OCI-LY1 (cell line): Measurements from ENCODE around the gene ZNF692.

Experiments
- H2AFZ ChIP-seq: fragments of 200-600 bp; sonication (generic), shearing (Covaris generic); 2 replicates; pipeline ENCODE4 v1.6.0; 2014; ENCODE audit warnings: antibody characterized with exemption, mild to moderate bottlenecking, low read length
- H3F3A ChIP-seq: fragments of 200-600 bp; sonication (generic), shearing (Covaris generic); 2 replicates; pipeline ENCODE4 v1.6.0; 2014; ENCODE audit warnings: mild to moderate bottlenecking, antibody characterized with exemption, low read length, moderate library complexity; ENCODE audit not compliant: insufficient read depth
- H3K27ac ChIP-seq: fragments of 200-600 bp; sonication (generic); 2 replicates; pipeline ENCODE4 v1.5.1; 2014; ENCODE audit warnings: low read length, mixed run types, mild to moderate bottlenecking, low read depth; ENCODE audit not compliant: poor library complexity, severe bottlenecking
- H3K27me3 ChIP-seq: fragments of 200-600 bp; sonication (generic); 2 replicates; pipeline ENCODE4 v1.6.0; 2014; ENCODE audit warnings: antibody characterized with exemption, mild to moderate bottlenecking, low read length, moderate library complexity; ENCODE audit not compliant: insufficient read depth
- H3K36me3 ChIP-seq: fragments of 200-600 bp; sonication (generic); 2 replicates; pipeline ENCODE4 v1.6.1; 2014; ENCODE audit warnings: mild to moderate bottlenecking, antibody characterized with exemption, low read length, moderate library complexity, mixed read lengths; ENCODE audit not compliant: insufficient read depth
- H3K4me1 ChIP-seq: fragments of 200-600 bp; sonication (generic); 2 replicates; pipeline ENCODE4 v1.5.1; 2014; ENCODE audit warnings: mild to moderate bottlenecking, low read length, moderate library complexity; ENCODE audit not compliant: insufficient read depth, severe bottlenecking
- H3K4me2 ChIP-seq: fragments of 200-600 bp; sonication (generic), shearing (Covaris generic); 2 replicates; pipeline ENCODE4 v1.6.1; 2014; ENCODE audit warnings: low read length
- H3K4me3 ChIP-seq: fragments of 200-600 bp; sonication (generic); 2 replicates; pipeline ENCODE4 v1.5.1; 2014; ENCODE audit warnings: low read length, low read depth, mild to moderate bottlenecking, mixed read lengths; ENCODE audit not compliant: poor library complexity, severe bottlenecking
- H3K79me2 ChIP-seq: fragments of 200-600 bp; shearing (Covaris generic); 2 replicates; pipeline ENCODE4 v1.6.1; 2016; ENCODE audit warnings: mixed run types, low read length, mixed read lengths; ENCODE audit not compliant: insufficient read depth
- H3K9ac ChIP-seq: fragments of 200-600 bp; sonication (generic), shearing (Covaris generic); 2 replicates; pipeline ENCODE4 v1.6.1; 2014; ENCODE audit warnings: mild to moderate bottlenecking, low read length, mixed read lengths
- H3K9me2 ChIP-seq: fragments of 200-600 bp; sonication (generic), shearing (Covaris generic); 2 replicates; pipeline ENCODE4 v1.6.1; 2014; ENCODE audit warnings: low read depth, mild to moderate bottlenecking, low read length, mixed read lengths
- H3K9me3 ChIP-seq: fragments of 200-600 bp; shearing (Covaris generic); 2 replicates; pipeline ENCODE4 v1.6.1; 2014; ENCODE audit warnings: low read length, mixed read lengths
- H4K20me1 ChIP-seq: fragments of 200-600 bp; sonication (generic), shearing (Covaris generic); 2 replicates; pipeline ENCODE4 v1.6.0; 2016; ENCODE audit warnings: mild to moderate bottlenecking, low read length; ENCODE audit not compliant: insufficient read depth
- EZH2 ChIP-seq: fragments of 200-600 bp; sonication (generic), shearing (Covaris generic); IDR thresholded peaks from 2 replicates; pipeline ENCODE4 v1.8.0; 2017; ENCODE audit warnings: borderline replicate concordance, mixed run types, mild to moderate bottlenecking, antibody characterized with exemption, low read length, moderate library complexity, mixed read lengths
- TF ChIP-seq, protein P1 (sequence below): fragments of 200-600 bp; sonication (generic), shearing (Covaris generic); IDR thresholded peaks from 2 replicates; pipeline ENCODE4 v1.5.1; 2017; ENCODE audit warnings: mild to moderate bottlenecking, antibody characterized with exemption, low read length, moderate library complexity, mixed read lengths

Gene ZNF692, protein sequence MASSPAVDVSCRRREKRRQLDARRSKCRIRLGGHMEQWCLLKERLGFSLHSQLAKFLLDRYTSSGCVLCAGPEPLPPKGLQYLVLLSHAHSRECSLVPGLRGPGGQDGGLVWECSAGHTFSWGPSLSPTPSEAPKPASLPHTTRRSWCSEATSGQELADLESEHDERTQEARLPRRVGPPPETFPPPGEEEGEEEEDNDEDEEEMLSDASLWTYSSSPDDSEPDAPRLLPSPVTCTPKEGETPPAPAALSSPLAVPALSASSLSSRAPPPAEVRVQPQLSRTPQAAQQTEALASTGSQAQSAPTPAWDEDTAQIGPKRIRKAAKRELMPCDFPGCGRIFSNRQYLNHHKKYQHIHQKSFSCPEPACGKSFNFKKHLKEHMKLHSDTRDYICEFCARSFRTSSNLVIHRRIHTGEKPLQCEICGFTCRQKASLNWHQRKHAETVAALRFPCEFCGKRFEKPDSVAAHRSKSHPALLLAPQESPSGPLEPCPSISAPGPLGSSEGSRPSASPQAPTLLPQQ

DNA sequence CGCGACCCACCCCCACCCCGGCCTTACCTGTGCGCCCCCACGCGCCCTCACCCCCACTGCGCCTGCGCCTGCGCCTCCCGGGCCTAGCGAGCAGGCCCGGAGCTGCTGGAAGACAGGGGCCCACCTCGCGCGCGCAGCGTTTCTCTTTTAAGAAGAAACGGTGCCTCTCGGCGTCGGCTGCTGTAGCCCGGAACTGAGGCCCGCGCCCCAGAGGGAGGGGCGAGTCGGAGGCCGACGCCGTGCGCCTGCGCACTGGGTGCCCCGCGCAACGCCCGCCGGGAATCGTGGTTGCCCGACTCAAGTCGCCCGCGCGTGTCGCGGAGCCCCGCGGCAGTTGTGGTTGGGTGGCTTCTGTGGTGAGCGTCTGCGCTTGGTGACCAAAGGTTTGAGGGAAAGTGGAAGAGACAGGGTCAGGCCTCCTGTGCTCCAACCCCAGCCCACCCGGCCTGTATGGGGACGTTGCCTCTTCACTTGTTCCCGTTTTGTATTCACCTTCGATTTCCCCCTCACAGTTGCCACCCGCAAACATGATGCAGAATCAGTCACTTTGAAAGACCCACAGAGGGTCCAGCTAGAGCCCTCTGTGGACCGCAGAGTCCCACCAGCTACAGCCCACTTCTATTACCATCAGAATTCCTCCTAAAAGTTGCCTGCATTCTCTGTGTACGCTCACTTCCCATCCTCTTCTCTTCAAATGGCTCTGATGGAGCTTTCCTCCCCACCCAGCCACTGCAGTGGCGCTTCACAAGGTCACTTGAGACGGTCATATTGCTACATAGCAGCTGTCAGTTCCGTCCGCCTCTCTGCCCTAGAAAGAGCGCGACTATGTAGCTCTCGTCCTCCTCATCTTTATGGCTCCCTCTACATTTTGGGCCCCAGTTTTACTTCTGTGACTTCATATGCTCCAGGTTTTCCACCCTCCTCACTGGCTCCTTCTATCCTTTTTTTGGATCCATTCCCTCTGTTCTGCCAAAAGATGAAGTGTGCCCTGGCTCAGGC lies at the start of gene ZNF692:
ZNF692 (minus strand) TSS at position 195 of the 999 bp plus-strand sequence. CDS start 776 bp downstream, outside the sequence.
- H3K9me2 ChIP-seq = no peaks in the 10 kb centered on the region
- peak within 1 kb of the TSS; percentile 73 for H3K4me3 ChIP-seq
- H3K9me3 ChIP-seq = no peaks in the 10 kb centered on the region
- H3K27ac ChIP-seq = peak within 1 kb of the TSS; percentile 74
- no peak within 1 kb of the TSS for H2AFZ ChIP-seq
- no peaks in the 10 kb centered on the region for H4K20me1 ChIP-seq
- H3F3A ChIP-seq = no peaks in the 10 kb centered on the region
- H3K4me2 ChIP-seq = peak within 1 kb of the TSS; percentile 95
- TF ChIP-seq EZH2 = no peak
- TF ChIP-seq, protein P1, sequence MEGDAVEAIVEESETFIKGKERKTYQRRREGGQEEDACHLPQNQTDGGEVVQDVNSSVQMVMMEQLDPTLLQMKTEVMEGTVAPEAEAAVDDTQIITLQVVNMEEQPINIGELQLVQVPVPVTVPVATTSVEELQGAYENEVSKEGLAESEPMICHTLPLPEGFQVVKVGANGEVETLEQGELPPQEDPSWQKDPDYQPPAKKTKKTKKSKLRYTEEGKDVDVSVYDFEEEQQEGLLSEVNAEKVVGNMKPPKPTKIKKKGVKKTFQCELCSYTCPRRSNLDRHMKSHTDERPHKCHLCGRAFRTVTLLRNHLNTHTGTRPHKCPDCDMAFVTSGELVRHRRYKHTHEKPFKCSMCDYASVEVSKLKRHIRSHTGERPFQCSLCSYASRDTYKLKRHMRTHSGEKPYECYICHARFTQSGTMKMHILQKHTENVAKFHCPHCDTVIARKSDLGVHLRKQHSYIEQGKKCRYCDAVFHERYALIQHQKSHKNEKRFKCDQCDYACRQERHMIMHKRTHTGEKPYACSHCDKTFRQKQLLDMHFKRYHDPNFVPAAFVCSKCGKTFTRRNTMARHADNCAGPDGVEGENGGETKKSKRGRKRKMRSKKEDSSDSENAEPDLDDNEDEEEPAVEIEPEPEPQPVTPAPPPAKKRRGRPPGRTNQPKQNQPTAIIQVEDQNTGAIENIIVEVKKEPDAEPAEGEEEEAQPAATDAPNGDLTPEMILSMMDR = no peak; the same call in 1 of the 2 replicates
- no peaks in the 10 kb centered on the region for H3K27me3 ChIP-seq
- peaks cover 42% of the 10 kb centered on the region for H3K4me1 ChIP-seq
- H3K36me3 ChIP-seq = peaks cover 7% of the 10 kb centered on the region
- no peaks in the 10 kb centered on the region for H3K79me2 ChIP-seq
- peak within 1 kb of the TSS; percentile 89 for H3K9ac ChIP-seq

DNA sequence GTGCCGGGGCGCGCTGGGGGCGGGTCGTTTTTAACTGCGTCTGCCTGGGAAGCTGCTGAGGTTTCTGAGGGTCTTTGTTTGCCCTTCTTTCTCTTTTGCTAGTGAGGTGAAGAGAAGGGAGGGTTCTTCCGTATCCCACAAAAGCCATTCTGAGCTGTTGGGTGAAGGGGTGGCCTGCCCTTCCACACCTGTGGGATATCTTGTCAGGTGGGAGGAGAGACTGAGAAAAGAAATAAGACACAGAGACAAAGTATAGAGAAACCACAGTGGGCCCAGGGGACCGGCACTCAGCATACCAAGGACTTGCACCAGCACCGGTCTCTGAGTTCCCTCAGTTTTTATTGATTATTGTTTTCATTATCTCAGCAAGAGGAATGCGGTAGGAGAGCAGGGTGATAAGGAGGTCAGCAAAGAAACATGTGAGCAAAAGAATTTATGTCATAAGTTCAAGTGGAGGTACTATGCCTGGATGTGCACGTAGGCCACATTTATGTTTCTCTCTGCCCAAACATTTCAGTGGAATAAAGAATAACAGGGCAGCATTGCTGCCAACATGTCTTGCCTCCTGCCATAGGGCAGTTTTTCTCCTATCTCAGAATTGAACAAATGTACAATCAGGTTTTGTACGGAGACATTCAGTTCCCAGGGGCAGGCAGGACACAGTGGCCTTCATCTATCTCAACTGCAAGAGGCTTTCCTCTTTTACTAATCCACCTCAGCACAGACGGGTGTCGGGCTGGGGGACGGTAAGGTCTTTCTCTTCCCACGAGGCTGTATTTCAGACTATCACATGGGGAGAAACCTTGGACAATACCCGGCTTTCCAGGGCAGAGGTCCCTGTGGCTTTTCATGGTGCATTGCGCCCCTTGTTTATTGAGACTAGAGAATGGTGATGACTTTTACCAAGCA lies 48.1 kb upstream of the ZNF692 start:
- Histone ChIP-seq H3K9me3 (no peaks in the 10 kb centered on the region), H3K9me2 (no peaks in the 10 kb centered on the region), H3K4me3 (peak overlapping the region; percentile 76), H3F3A (no peaks in the 10 kb centered on the region), H3K27me3 (no peaks in the 10 kb centered on the region), H3K27ac (peak overlapping the region; percentile 61), H3K4me2 (peak overlapping the region; percentile 87), H2AFZ (no peak overlapping the region), H3K4me1 (peaks cover 18% of the 10 kb centered on the region), H3K79me2 (no peaks in the 10 kb centered on the region), H3K36me3 (no peaks in the 10 kb centered on the region), H3K9ac (peak overlapping the region; percentile 70), H4K20me1 (no peaks in the 10 kb centered on the region)
- TF ChIP-seq, protein P1 = no peak
- no peak for TF ChIP-seq EZH2
